ENCODE data around the gene CACNA1G. TPM values are rescaled to one million over a fixed set of nuclear protein-coding genes. Genes with fewer than 3 reads are reported as not detected.

CACNA1G gene
- total RNA-seq, 1 experiment from 2014 or later = 6.7 TPM

- H3K9me3 Mint-ChIP-seq = no peaks in the 10 kb centered on the region
- ChIA-PET CTCF (interaction anchor here (0.6 to 7.5 kb wide), 17 partner anchors 12 to 243 kb away, joined by 3 to 313 read pairs (median 5); partner anchors contain the start of genes ABCC3 and CACNA1G), POLR2A (interaction anchor here (0.7 kb wide), 1 partner anchor 22 kb away, joined by 7 read pairs; no protein-coding TSS in a partner anchor)
- no peak overlapping the region for H3K27ac Mint-ChIP-seq
- no peak overlapping the region for H3K4me3 Mint-ChIP-seq
- H3K27me3 Mint-ChIP-seq (ENCODE audit: low read depth) = peaks cover 4% of the 10 kb centered on the region
- no peak for DNase-seq (ENCODE audit: low spot score)
- H3K4me1 Mint-ChIP-seq = peaks cover 41% of the 10 kb centered on the region
- TF ChIP-seq E2F5 (CRISPR knock-in tag; IDR thresholded peaks at IDR 0.05) = no peak
- no peak for TF ChIP-seq SP1 (CRISPR knock-in tag; conservative IDR thresholded peaks at IDR 0.05)
- no peak for TF ChIP-seq TCF7 (CRISPR knock-in tag; IDR thresholded peaks at IDR 0.05; ENCODE audit: low read depth)
- TF ChIP-seq MYBL2 (CRISPR knock-in tag; IDR thresholded peaks at IDR 0.05) = no peak
- TF ChIP-seq PRRX2 (CRISPR knock-in tag; IDR thresholded peaks at IDR 0.05) = no peak
- TF ChIP-seq ATF6 (CRISPR knock-in tag; IDR thresholded peaks at IDR 0.05) = no peak
- no peak for TF ChIP-seq PRDM15 (CRISPR knock-in tag; IDR thresholded peaks at IDR 0.05)
- no peak for TF ChIP-seq HMGA2 (CRISPR knock-in tag; IDR thresholded peaks at IDR 0.05)
- TF ChIP-seq GABPB1 (CRISPR knock-in tag; IDR thresholded peaks at IDR 0.05) = no peak
- ATAC-seq = no peak
- H3K36me3 Mint-ChIP-seq = no peaks in the 10 kb centered on the region
Measured at GRCh38 chr17:50624321-50624934, 63.9 kb downstream of the CACNA1G start.

- ATAC-seq (no peak), DNase-seq (ENCODE audit: low spot score) (no peak)
- Mint-ChIP-seq H3K9me3 (no peaks in the 10 kb centered on the region), H3K27ac (no peak overlapping the region), H3K4me3 (no peak overlapping the region), H3K27me3 (ENCODE audit: low read depth) (peaks cover 4% of the 10 kb centered on the region), H3K36me3 (no peaks in the 10 kb centered on the region), H3K4me1 (peaks cover 41% of the 10 kb centered on the region)
- ChIA-PET POLR2A (interaction anchor here (0.7 to 1.0 kb wide), 2 partner anchors 23 to 74 kb away, joined by 3 to 7 read pairs; no protein-coding TSS in a partner anchor), CTCF (interaction anchor here (0.6 to 7.5 kb wide), 47 partner anchors 8 to 425 kb away, joined by 3 to 313 read pairs (median 7); partner anchors contain the start of genes ABCC3, CACNA1G, EPN3 and SPATA20)
- TF ChIP-seq PRRX2 (CRISPR knock-in tag; IDR thresholded peaks at IDR 0.05) (no peak), ZNF532 (CRISPR knock-in tag; IDR thresholded peaks at IDR 0.05; ENCODE audit: borderline replicate concordance) (no peak), ZBTB21 (CRISPR knock-in tag; IDR thresholded peaks at IDR 0.05; ENCODE audit: borderline replicate concordance) (no peak), ZNF219 (CRISPR knock-in tag; IDR thresholded peaks at IDR 0.05; ENCODE audit: borderline replicate concordance) (no peak), ATF6 (CRISPR knock-in tag; IDR thresholded peaks at IDR 0.05) (no peak), FOXP1 (CRISPR knock-in tag; IDR thresholded peaks at IDR 0.05; ENCODE audit: borderline replicate concordance) (no peak), HMGA2 (CRISPR knock-in tag; IDR thresholded peaks at IDR 0.05) (no peak), ZNF512 (CRISPR knock-in tag; IDR thresholded peaks at IDR 0.05; ENCODE audit: borderline replicate concordance) (no peak), TCF7 (CRISPR knock-in tag; IDR thresholded peaks at IDR 0.05; ENCODE audit: low read depth) (no peak)
- TF ChIP-seq, protein P1, sequence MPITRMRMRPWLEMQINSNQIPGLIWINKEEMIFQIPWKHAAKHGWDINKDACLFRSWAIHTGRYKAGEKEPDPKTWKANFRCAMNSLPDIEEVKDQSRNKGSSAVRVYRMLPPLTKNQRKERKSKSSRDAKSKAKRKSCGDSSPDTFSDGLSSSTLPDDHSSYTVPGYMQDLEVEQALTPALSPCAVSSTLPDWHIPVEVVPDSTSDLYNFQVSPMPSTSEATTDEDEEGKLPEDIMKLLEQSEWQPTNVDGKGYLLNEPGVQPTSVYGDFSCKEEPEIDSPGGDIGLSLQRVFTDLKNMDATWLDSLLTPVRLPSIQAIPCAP (CRISPR knock-in tag; IDR thresholded peaks at IDR 0.05) = no peak
Measured at GRCh38 chr17:50625032-50625871, 64.7 kb downstream of the CACNA1G start.
